ENCODE data around the gene ZNF804A. TPM values are rescaled to one million over a fixed set of nuclear protein-coding genes. Genes with fewer than 3 reads are reported as not detected.
"Not testable (repeated sequence)": the region's sequence is repeated elsewhere in the genome, so short reads cannot be mapped to it uniquely, and the experiment has no call there.

ZNF804A gene
- total and polyA plus RNA-seq, 4 donors = 0.17 to 0.52 (median 0.26) TPM

GRCh38 chr2:184875911-184876310 is 277.6 kb downstream of the ZNF804A start:
- DNase-seq (no peak), ATAC-seq (ENCODE audit: insufficient read depth, low FRiP score) (no peak)
- Histone ChIP-seq H3K4me3 (no peak overlapping the region), H3K27me3 (ENCODE audit: control insufficient read depth in 3 of 3, insufficient read depth in 3 of 3, low read length in 2 of 3) (no peaks in the 10 kb centered on the region), H3K9me3 (ENCODE audit: control insufficient read depth in 4 of 4, insufficient read depth in 3 of 4, low read length in 3 of 4) (no peaks in the 10 kb centered on the region), H3K9ac (ENCODE audit: insufficient read depth in 1 of 2, low read length in 2 of 2) (no peak overlapping the region), H3K27ac (ENCODE audit: low read depth in 1 of 2, low read length in 1 of 2) (no peak overlapping the region), H3K36me3 (ENCODE audit: control insufficient read depth in 4 of 4, insufficient read depth in 4 of 4, low read length in 4 of 4) (no peaks in the 10 kb centered on the region), H3K4me1 (ENCODE audit: control insufficient read depth in 5 of 5, insufficient read depth in 5 of 5, low read length in 5 of 5) (no peaks in the 10 kb centered on the region)
- no peak for TF ChIP-seq CTCF (IDR thresholded peaks at IDR 0.05; ENCODE audit: control extremely low read depth, extremely low read depth)

- no peak overlapping the region for H3K4me3 ChIP-seq
- H3K27ac ChIP-seq (ENCODE audit: low read depth in 1 of 2, low read length in 1 of 2) = no peak overlapping the region
- no peak for ATAC-seq (ENCODE audit: insufficient read depth, low FRiP score)
- TF ChIP-seq CTCF (IDR thresholded peaks at IDR 0.05; ENCODE audit: control extremely low read depth, extremely low read depth) = no peak
- no peaks in the 10 kb centered on the region for H3K9me3 ChIP-seq (ENCODE audit: control insufficient read depth in 4 of 4, insufficient read depth in 3 of 4, low read length in 3 of 4)
- H3K9ac ChIP-seq (ENCODE audit: insufficient read depth in 1 of 2, low read length in 2 of 2) = no peak overlapping the region
- no peak for DNase-seq
- H3K4me1 ChIP-seq (ENCODE audit: control insufficient read depth in 5 of 5, insufficient read depth in 5 of 5, low read length in 5 of 5) = no peaks in the 10 kb centered on the region
- no peaks in the 10 kb centered on the region for H3K36me3 ChIP-seq (ENCODE audit: control insufficient read depth in 4 of 4, insufficient read depth in 4 of 4, low read length in 4 of 4)
- 97% methylated on average over 2 of the region's 2 CpGs for WGBS, 2 donors
- no peaks in the 10 kb centered on the region for H3K27me3 ChIP-seq (ENCODE audit: control insufficient read depth in 3 of 3, insufficient read depth in 3 of 3, low read length in 2 of 3)
Measured at GRCh38 chr2:184877909-184878308, 279.6 kb downstream of the ZNF804A start.

- H3K4me1 ChIP-seq (ENCODE audit: control insufficient read depth in 5 of 5, insufficient read depth in 5 of 5, low read length in 5 of 5) = no peaks in the 10 kb centered on the region
- no peaks in the 10 kb centered on the region for H3K36me3 ChIP-seq (ENCODE audit: control insufficient read depth in 4 of 4, insufficient read depth in 4 of 4, low read length in 4 of 4)
- no peaks in the 10 kb centered on the region for H3K9me3 ChIP-seq (ENCODE audit: control insufficient read depth in 4 of 4, insufficient read depth in 3 of 4, low read length in 3 of 4)
- no peak for TF ChIP-seq CTCF (IDR thresholded peaks at IDR 0.05; ENCODE audit: control extremely low read depth, extremely low read depth)
- H3K27ac ChIP-seq (ENCODE audit: low read depth in 1 of 2, low read length in 1 of 2) = no peak overlapping the region
- H3K27me3 ChIP-seq (ENCODE audit: control insufficient read depth in 3 of 3, insufficient read depth in 3 of 3, low read length in 2 of 3) = no peaks in the 10 kb centered on the region
- no peak overlapping the region for H3K4me3 ChIP-seq
- WGBS, 2 donors = 68 to 86% methylated on average over 1 of the region's 1 CpG
- DNase-seq = no peak
- ATAC-seq (ENCODE audit: insufficient read depth, low FRiP score) = no peak
- H3K9ac ChIP-seq (ENCODE audit: insufficient read depth in 1 of 2, low read length in 2 of 2) = no peak overlapping the region
Measured at GRCh38 chr2:184879671-184880070, 281.3 kb downstream of the ZNF804A start.

GRCh38 chr2:184886585-184886984 is 288.3 kb downstream of the ZNF804A start:
- WGBS, 2 donors = 77 to 100% methylated on average over 2 of the region's 2 CpGs
- DNase-seq; H3K9me3 ChIP-seq (ENCODE audit: control insufficient read depth in 4 of 4, insufficient read depth in 3 of 4, low read length in 3 of 4): not testable (repeated sequence)

More at GRCh38 chr2:184886585-184886984, 288.3 kb downstream of the ZNF804A start:
- H3K4me3 ChIP-seq; H3K36me3 ChIP-seq (ENCODE audit: control insufficient read depth in 4 of 4, insufficient read depth in 4 of 4, low read length in 4 of 4); H3K27ac ChIP-seq (ENCODE audit: low read depth in 1 of 2, low read length in 1 of 2); H3K4me1 ChIP-seq (ENCODE audit: control insufficient read depth in 5 of 5, insufficient read depth in 5 of 5, low read length in 5 of 5); H3K27me3 ChIP-seq (ENCODE audit: control insufficient read depth in 3 of 3, insufficient read depth in 3 of 3, low read length in 2 of 3); ATAC-seq (ENCODE audit: insufficient read depth, low FRiP score); H3K9ac ChIP-seq (ENCODE audit: insufficient read depth in 1 of 2, low read length in 2 of 2): not testable (repeated sequence)

Measured in lung (tissue), 12 donors.